Measurements from ENCODE around the gene PNPLA6. TPM values are rescaled to one million over a fixed set of nuclear protein-coding genes. Genes with fewer than 3 reads are reported as not detected.

The PNPLA6 gene
- total RNA-seq, 4 donors from 2014 or later, result 115 to 435 (median 147) TPM

- Histone ChIP-seq H3K27me3 (no peaks in the 10 kb centered on the region), H3K27ac (no peak overlapping the region), H3K36me3 (peaks cover 0 to 5% (median 0%) of the 10 kb centered on the region in 4 donors), H3K9me3 (no peaks in the 10 kb centered on the region), H3K4me1 (peaks cover 7 to 39% (median 30%) of the 10 kb centered on the region in 4 donors), H3K4me3 (no peak overlapping the region)
- TF ChIP-seq, protein P1, sequence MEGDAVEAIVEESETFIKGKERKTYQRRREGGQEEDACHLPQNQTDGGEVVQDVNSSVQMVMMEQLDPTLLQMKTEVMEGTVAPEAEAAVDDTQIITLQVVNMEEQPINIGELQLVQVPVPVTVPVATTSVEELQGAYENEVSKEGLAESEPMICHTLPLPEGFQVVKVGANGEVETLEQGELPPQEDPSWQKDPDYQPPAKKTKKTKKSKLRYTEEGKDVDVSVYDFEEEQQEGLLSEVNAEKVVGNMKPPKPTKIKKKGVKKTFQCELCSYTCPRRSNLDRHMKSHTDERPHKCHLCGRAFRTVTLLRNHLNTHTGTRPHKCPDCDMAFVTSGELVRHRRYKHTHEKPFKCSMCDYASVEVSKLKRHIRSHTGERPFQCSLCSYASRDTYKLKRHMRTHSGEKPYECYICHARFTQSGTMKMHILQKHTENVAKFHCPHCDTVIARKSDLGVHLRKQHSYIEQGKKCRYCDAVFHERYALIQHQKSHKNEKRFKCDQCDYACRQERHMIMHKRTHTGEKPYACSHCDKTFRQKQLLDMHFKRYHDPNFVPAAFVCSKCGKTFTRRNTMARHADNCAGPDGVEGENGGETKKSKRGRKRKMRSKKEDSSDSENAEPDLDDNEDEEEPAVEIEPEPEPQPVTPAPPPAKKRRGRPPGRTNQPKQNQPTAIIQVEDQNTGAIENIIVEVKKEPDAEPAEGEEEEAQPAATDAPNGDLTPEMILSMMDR (IDR thresholded peaks at IDR 0.05), result no peak
- TF ChIP-seq EP300 (IDR thresholded peaks at IDR 0.05; ENCODE audit: low read depth) (no peak), POLR2A (IDR thresholded peaks at IDR 0.05) (no peak), POLR2AphosphoS5 (IDR thresholded peaks at IDR 0.05) (no peak)
- WGBS, 2 donors (ENCODE audit: low coverage in 1 of 2), result 90% methylated on average over 32 of the region's 51 CpGs; no CpG with 5 or more reads in 1 of the 2 donors
- intact Hi-C loops (cut with DNase I; ENCODE audit: low total_unique reads), result no loop called here
- in situ Hi-C loops (cut with MboI; ENCODE audit: low pct_ligation_motif_present in 1 of 4, low pct_unique_long_range_greater_than_20kb in 1 of 4, low sequenced_read_pairs in 3 of 4), result no loop called here
- no peak for DNase-seq
Observed at GRCh38 chr19:7520131-7521051, 15.1 kb upstream of the PNPLA6 start.

- Histone ChIP-seq H3K27ac (peak overlapping the region; percentile 62 to 84 (median 76)), H3K4me1 (peaks cover 7 to 33% (median 24%) of the 10 kb centered on the region in 4 donors), H3K36me3 (peaks cover 0 to 5% (median 0%) of the 10 kb centered on the region in 4 donors), H3K27me3 (no peaks in the 10 kb centered on the region), H3K9me3 (no peaks in the 10 kb centered on the region), H3K4me3 (peak overlapping the region in 1 of 4 donors; percentile 93)
- intact Hi-C loops (cut with DNase I; ENCODE audit: low total_unique reads) (no loop called here), in situ Hi-C loops (cut with MboI; ENCODE audit: low pct_ligation_motif_present in 1 of 4, low pct_unique_long_range_greater_than_20kb in 1 of 4, low sequenced_read_pairs in 3 of 4) (no loop called here)
- DNase-seq, result no peak
- WGBS, 2 donors (ENCODE audit: low coverage in 1 of 2), result 54% methylated on average over 10 of the region's 10 CpGs; no CpG with 5 or more reads in 1 of the 2 donors
- TF ChIP-seq POLR2AphosphoS5 (IDR thresholded peaks at IDR 0.05) (no peak), EP300 (IDR thresholded peaks at IDR 0.05; ENCODE audit: low read depth) (no peak), POLR2A (IDR thresholded peaks at IDR 0.05) (no peak)
- TF ChIP-seq, protein P1 (IDR thresholded peaks at IDR 0.05), result no peak
Observed at GRCh38 chr19:7521551-7522071, 13.9 kb upstream of the PNPLA6 start.

GRCh38 chr19:7522072-7522922, 13.2 kb upstream of the PNPLA6 start, which contains the start of gene MCOLN1:
Gene MCOLN1 (plus strand): TSS chr19:7522624. CDS start chr19:7522751, 127 bp downstream.
- Histone ChIP-seq H3K9me3 (no peaks in the 10 kb centered on the region), H3K36me3 (peaks cover 0 to 5% (median 0%) of the 10 kb centered on the region in 4 donors), H3K4me3 (peak within 1 kb of the TSS; percentile 78 to 96 (median 90)), H3K27ac (peak within 1 kb of the TSS; percentile 70 to 84 (median 80)), H3K4me1 (peaks cover 7 to 26% (median 18%) of the 10 kb centered on the region in 4 donors), H3K27me3 (no peaks in the 10 kb centered on the region)
- TF ChIP-seq, protein P1 (IDR thresholded peaks at IDR 0.05), result peak in 1 of 5 experiments; percentile 30
- peak; percentile 56 for TF ChIP-seq POLR2A (IDR thresholded peaks at IDR 0.05)
- TF ChIP-seq EP300 (IDR thresholded peaks at IDR 0.05; ENCODE audit: low read depth), result no peak
- peak; percentile 82 to 85 (median 82) for TF ChIP-seq POLR2AphosphoS5 (IDR thresholded peaks at IDR 0.05)
- DNase-seq, result peak; percentile 100
- 0 to 2% methylated on average over 4 to 34 of the region's 65 CpGs for WGBS, 2 donors (ENCODE audit: low coverage in 1 of 2)
- in situ Hi-C loops (cut with MboI; ENCODE audit: low pct_ligation_motif_present in 1 of 4, low pct_unique_long_range_greater_than_20kb in 1 of 4, low sequenced_read_pairs in 3 of 4) (no loop called here), intact Hi-C loops (cut with DNase I; ENCODE audit: low total_unique reads) (no loop called here)

Measured in transverse colon (tissue), 4 donors.